Mucosa of stomach (tissue), 1 donor: ENCODE measurements around the gene MACROH2A1.

ENCODE experiments used
- H3K27me3 ChIP-seq: one replicate; pipeline ENCODE4 v1.7.0; 2013; ENCODE audit warnings: mild to moderate bottlenecking, low read length; ENCODE audit not compliant: control insufficient read depth, insufficient read depth
- H3K36me3 ChIP-seq: one replicate; pipeline ENCODE4 v1.7.0; 2013; ENCODE audit warnings: low read length; ENCODE audit not compliant: control insufficient read depth, insufficient read depth
- H3K4me1 ChIP-seq: one replicate; pipeline ENCODE4 v1.7.0; 2013; ENCODE audit warnings: mild to moderate bottlenecking, low read length; ENCODE audit not compliant: control insufficient read depth, insufficient read depth
- H3K4me3 ChIP-seq: one replicate; pipeline ENCODE4 v1.7.0; 2013; ENCODE audit warnings: low read length
- H3K9ac ChIP-seq: one replicate; pipeline ENCODE4 v1.7.0; 2013; ENCODE audit warnings: mild to moderate bottlenecking, low read length, moderate library complexity
- H3K9me3 ChIP-seq: one replicate; pipeline ENCODE4 v1.7.0; 2013; ENCODE audit warnings: mild to moderate bottlenecking, low read length, moderate library complexity; ENCODE audit not compliant: control insufficient read depth
- donor health status: Pancreatic carcinoma.

MACROH2A1 gene

DNA sequence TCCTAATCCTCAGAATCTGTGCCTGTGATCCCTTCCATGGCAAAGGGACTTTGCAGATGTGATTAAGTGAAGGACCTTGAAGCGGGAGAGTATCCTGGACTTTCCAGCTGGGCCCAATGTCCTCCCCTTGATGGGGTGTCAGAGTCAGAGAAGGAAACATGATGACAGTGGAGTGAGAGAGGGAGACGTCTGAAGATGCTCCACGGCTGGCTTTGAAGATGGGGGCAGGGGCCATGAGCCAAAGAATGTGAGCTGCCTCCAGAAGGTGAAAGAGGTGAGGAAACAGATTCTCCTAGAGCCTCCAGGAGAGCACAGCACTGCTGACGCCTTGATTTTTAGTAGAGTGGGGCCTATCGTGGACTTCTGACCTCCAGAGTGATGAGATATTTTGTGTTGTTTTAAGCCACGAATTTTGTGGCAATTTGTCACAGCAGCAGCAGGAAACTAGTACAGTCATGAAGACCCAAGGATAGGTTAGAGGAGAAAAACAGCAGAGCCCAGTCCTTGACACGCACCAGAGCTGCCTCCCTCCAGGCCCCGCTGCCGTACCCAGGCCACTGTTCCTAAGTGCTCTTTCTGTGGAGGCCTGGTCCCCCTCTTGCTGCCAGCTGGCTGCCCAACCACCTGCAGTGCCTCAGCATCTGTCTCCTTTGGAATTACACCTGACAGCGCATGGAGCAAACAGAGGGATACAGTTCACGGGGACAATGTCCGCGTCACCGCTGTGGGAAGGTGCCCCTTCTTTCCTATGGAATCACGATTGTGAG is 78.1 kb downstream of the MACROH2A1 start:
- no peak overlapping the region for H3K4me3 ChIP-seq
- H3K36me3 ChIP-seq = no peaks in the 10 kb centered on the region
- no peak overlapping the region for H3K9ac ChIP-seq
- no peaks in the 10 kb centered on the region for H3K27me3 ChIP-seq
- H3K4me1 ChIP-seq = no peaks in the 10 kb centered on the region
- no peaks in the 10 kb centered on the region for H3K9me3 ChIP-seq

DNA sequence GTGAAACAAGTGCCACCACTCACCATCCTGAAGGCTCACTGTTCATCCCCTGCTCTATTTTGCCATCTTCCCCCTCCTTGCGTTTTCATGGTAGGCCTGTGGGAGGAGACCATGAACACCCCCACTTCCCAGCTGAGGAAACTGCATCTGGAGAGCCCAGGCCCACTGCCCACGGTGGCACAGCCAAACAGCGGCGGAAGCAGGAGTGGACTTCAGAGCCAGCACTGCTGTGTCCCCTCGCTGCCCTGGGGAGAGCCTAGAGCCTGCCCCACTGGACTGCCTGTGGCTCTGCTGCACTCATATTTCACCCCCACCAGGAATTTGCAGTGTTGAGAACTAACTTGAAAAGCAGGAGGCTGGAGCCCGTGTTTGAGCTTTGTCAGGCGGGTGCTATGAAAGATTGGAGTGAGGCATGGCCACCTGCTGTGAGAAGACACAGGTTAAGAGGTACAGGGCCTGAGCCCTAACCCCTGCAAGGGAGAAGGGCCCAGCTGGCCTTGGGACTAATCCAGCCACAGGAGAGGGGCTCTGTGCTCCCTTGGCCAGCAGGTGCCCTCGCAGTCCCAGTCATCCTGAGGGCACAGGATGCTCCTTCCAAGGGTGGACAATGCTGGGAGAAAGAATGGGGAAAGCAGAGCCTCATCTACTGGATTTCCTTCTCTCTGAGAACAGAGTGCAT is 79.0 kb downstream of the MACROH2A1 start:
- H3K36me3 ChIP-seq = no peaks in the 10 kb centered on the region
- no peak overlapping the region for H3K4me3 ChIP-seq
- H3K27me3 ChIP-seq = no peaks in the 10 kb centered on the region
- H3K4me1 ChIP-seq = no peaks in the 10 kb centered on the region
- H3K9ac ChIP-seq = no peak overlapping the region
- no peaks in the 10 kb centered on the region for H3K9me3 ChIP-seq

DNA sequence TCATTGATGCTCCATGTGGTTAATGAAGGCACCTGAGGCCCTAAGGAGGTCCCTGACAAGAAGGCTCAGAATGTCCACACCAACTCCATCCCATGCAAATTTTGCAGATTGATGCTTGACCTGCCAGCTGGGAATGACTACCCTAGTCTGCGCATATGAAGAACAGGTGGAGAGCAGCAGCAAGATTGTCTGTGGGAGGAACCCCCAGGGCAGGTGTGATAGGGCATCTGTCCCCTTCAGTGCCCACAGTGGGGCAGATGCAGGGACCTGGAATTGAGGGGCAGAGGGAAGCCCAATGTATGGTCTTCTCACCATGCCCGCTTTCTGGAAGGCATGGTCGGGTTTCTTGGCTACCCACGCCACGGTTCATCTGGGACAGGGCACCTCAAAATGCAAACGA is 79.6 kb downstream of the MACROH2A1 start:
- Histone ChIP-seq H3K27me3 (no peaks in the 10 kb centered on the region), H3K9ac (no peak overlapping the region), H3K4me3 (no peak overlapping the region), H3K4me1 (no peaks in the 10 kb centered on the region), H3K9me3 (no peaks in the 10 kb centered on the region), H3K36me3 (no peaks in the 10 kb centered on the region)

GRCh38 chr5:135318924-135319323 is 80.1 kb downstream of the MACROH2A1 start:
- Histone ChIP-seq H3K9me3 (no peaks in the 10 kb centered on the region), H3K9ac (no peak overlapping the region)

GRCh38 chr5:135318037-135318436 is 81.0 kb downstream of the MACROH2A1 start:
- Histone ChIP-seq H3K4me3 (no peak overlapping the region), H3K36me3 (no peaks in the 10 kb centered on the region), H3K9me3 (no peaks in the 10 kb centered on the region), H3K4me1 (no peaks in the 10 kb centered on the region), H3K27me3 (no peaks in the 10 kb centered on the region), H3K9ac (no peak overlapping the region)

More at GRCh38 chr5:135318924-135319323, 80.1 kb downstream of the MACROH2A1 start:
- no peaks in the 10 kb centered on the region for H3K4me1 ChIP-seq
- H3K36me3 ChIP-seq = no peaks in the 10 kb centered on the region
- H3K4me3 ChIP-seq = no peak overlapping the region
- no peaks in the 10 kb centered on the region for H3K27me3 ChIP-seq

- no peak overlapping the region for H3K4me3 ChIP-seq
- no peaks in the 10 kb centered on the region for H3K9me3 ChIP-seq
Observed at GRCh38 chr5:135317286-135317685, 81.7 kb downstream of the MACROH2A1 start.

DNA sequence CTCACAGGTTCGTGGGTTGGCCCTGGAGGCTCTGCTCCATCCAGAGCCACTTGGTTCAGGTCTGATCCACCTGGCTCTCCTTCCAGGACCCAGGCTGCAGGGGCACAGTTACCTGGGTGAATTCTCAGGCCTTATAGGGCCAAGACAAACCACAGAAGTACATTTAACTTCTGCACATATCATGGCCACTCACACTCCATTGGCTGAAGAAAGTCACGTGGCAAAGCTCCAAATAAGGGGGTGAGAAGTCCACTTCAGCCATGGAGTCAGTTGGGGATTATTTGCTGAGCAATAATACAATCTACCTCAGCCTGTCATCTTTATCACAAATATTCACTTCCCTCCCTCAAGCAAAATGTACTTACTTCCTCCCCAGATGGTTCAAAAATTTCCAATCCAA is 83.6 kb downstream of the MACROH2A1 start:
- Histone ChIP-seq H3K36me3 (no peaks in the 10 kb centered on the region), H3K9ac (no peak overlapping the region), H3K9me3 (no peaks in the 10 kb centered on the region), H3K27me3 (no peaks in the 10 kb centered on the region), H3K4me1 (no peaks in the 10 kb centered on the region), H3K4me3 (no peak overlapping the region)

More at GRCh38 chr5:135317286-135317685, 81.7 kb downstream of the MACROH2A1 start:
- no peaks in the 10 kb centered on the region for H3K27me3 ChIP-seq
- H3K36me3 ChIP-seq = no peaks in the 10 kb centered on the region
- H3K4me1 ChIP-seq = no peaks in the 10 kb centered on the region
- no peak overlapping the region for H3K9ac ChIP-seq

DNA sequence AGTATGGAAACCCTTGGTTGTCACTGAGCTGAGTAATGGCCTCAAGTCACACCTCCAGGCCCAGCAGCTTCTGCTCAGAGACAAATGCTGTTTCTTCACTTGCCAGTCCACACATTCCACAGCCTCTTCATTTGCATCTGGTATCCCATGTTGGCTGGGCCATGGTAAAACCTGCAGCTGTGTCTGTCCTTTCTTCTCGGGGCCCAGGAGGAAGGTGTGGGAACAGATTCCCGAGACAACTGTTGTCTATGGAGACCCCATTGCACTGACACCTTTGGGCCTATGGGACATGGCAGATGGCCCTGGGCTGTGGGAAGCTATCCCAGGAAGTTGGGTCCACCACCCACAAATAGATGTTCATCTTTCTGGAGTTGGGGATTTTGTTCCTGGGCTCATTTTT is 85.1 kb downstream of the MACROH2A1 start:
- Histone ChIP-seq H3K27me3 (no peaks in the 10 kb centered on the region), H3K36me3 (no peaks in the 10 kb centered on the region), H3K4me1 (no peaks in the 10 kb centered on the region), H3K9me3 (no peaks in the 10 kb centered on the region), H3K9ac (no peak overlapping the region), H3K4me3 (no peak overlapping the region)

- Histone ChIP-seq H3K4me3 (no peak overlapping the region), H3K4me1 (no peaks in the 10 kb centered on the region), H3K9me3 (no peaks in the 10 kb centered on the region), H3K27me3 (no peaks in the 10 kb centered on the region), H3K9ac (no peak overlapping the region), H3K36me3 (no peaks in the 10 kb centered on the region)
Observed at GRCh38 chr5:135313405-135313804, 85.6 kb downstream of the MACROH2A1 start.

DNA sequence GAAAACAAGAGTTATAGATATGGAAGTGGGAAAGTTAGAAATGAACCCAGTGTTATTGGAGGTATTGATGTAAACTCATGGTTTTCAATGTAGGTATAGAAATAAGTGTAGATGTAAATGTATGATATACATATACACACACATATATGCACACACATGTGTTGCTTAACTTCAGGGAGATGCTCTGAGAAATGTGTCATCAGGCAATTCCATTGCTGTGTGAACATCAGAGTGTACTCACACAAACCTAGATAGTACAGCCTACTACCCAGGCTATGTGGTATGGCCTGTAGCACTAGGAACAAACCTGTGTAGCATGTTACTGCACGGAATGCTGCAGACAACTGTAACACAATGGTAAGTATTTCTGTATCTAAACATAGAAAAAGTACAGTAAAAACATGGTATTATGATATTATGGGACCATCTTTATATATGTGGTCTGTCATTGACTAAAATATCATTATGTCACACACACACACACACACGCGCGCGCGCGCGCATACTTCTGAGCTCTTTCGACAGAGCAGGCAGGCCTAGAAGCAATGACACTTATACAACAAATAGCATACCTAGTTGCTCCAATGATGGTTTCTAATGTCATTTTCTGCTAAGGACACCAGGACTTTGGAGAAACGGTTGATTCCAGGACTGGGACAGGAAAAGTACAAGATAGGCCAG is 86.6 kb downstream of the MACROH2A1 start:
- no peaks in the 10 kb centered on the region for H3K36me3 ChIP-seq
- H3K4me3 ChIP-seq = no peak overlapping the region
- no peaks in the 10 kb centered on the region for H3K9me3 ChIP-seq
- no peaks in the 10 kb centered on the region for H3K27me3 ChIP-seq
- no peaks in the 10 kb centered on the region for H3K4me1 ChIP-seq
- H3K9ac ChIP-seq = no peak overlapping the region

- no peaks in the 10 kb centered on the region for H3K27me3 ChIP-seq
- H3K9ac ChIP-seq = no peak overlapping the region
- no peaks in the 10 kb centered on the region for H3K9me3 ChIP-seq
- no peaks in the 10 kb centered on the region for H3K36me3 ChIP-seq
- H3K4me1 ChIP-seq = no peaks in the 10 kb centered on the region
- no peak overlapping the region for H3K4me3 ChIP-seq
Observed at GRCh38 chr5:135310328-135310989, 88.6 kb downstream of the MACROH2A1 start.
